Stomach (tissue), 4 donors: ENCODE results near the gene WFS1.

Experiments used
- POLR2AphosphoS5 ChIP-seq, 3 donors: sonication (generic); formaldehyde crosslinking; IDR thresholded peaks; one replicate each; pipeline ENCODE4 v1.6.1; 2016; ENCODE audit warnings: antibody characterized with exemption in 3 of 3
- TF ChIP-seq, protein P1 (sequence below), 7 experiments: fragments of 450-650 bp in 4 of 7; fragments of 200-600 bp in 3 of 7; sonication (generic) in 3 of 7; IDR thresholded peaks; one replicate each; pipeline ENCODE4 v1.5.1; 2016 to 2019; ENCODE audit warnings: antibody characterized with exemption in 7 of 7, control low read depth in 2 of 7, mild to moderate bottlenecking in 1 of 7

DNA sequence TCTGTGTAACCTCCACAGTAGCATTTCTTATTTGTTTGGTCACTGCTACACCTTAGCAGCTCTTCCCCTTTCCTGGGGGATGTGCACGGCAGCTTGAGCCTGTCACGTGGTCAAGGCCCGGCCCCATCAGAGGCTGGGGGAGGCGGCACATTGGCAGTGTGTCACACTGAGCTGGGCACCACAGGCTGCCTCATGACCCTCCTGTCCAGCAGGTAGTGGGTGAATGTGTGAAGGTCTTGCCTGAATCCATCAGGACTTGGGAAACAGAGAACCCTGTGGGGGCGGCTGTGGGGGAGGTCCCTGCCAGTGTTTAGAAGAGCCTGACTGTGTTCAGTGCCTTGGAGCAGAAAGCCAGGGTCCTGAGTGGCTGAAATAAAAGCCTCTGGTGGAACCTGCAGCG is 33.2 kb downstream of the WFS1 start:
- TF ChIP-seq, protein P1, sequence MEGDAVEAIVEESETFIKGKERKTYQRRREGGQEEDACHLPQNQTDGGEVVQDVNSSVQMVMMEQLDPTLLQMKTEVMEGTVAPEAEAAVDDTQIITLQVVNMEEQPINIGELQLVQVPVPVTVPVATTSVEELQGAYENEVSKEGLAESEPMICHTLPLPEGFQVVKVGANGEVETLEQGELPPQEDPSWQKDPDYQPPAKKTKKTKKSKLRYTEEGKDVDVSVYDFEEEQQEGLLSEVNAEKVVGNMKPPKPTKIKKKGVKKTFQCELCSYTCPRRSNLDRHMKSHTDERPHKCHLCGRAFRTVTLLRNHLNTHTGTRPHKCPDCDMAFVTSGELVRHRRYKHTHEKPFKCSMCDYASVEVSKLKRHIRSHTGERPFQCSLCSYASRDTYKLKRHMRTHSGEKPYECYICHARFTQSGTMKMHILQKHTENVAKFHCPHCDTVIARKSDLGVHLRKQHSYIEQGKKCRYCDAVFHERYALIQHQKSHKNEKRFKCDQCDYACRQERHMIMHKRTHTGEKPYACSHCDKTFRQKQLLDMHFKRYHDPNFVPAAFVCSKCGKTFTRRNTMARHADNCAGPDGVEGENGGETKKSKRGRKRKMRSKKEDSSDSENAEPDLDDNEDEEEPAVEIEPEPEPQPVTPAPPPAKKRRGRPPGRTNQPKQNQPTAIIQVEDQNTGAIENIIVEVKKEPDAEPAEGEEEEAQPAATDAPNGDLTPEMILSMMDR (IDR thresholded peaks at IDR 0.05): no peak
- no peak for TF ChIP-seq POLR2AphosphoS5 (IDR thresholded peaks at IDR 0.05)
